Uterus (tissue), 2 donors: ENCODE data around the gene TRIM45.

Experiments
- POLR2A ChIP-seq, 2 donors: fragments of 450-650 bp; IDR thresholded peaks; one replicate each; pipeline ENCODE4 v1.6.1; 2016; ENCODE audit warnings: antibody characterized with exemption in 2 of 2, mild to moderate bottlenecking in 1 of 2, moderate library complexity in 1 of 2
- TF ChIP-seq, protein P1 (sequence below), 4 experiments: fragments of 200-600 bp in 2 of 4; fragments of 450-650 bp in 2 of 4; sonication (generic) in 2 of 4; IDR thresholded peaks; one replicate each; pipeline ENCODE4 v1.5.1; 2016 to 2019; ENCODE audit warnings: antibody characterized with exemption in 4 of 4, mild to moderate bottlenecking in 2 of 4, moderate library complexity in 1 of 4

DNA sequence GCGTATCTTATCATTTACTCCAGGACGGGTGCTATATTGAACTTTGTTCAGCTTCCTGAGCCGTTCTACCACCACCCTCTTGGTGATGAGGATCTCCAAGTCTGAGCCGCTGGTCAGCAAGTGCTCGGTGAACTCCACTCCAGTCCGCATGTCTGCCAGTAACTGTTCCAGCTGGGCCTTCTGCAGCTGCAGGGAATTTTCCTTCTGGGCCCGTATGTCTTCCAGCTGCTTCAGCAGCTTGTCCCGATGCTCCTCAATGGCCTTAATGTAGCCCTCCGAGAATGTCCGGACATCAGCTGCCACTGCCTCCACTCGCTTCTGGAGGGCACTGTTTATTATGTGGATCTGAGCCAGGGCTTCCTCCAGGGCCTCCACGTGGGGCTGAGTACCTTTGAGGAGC is 3.4 kb downstream of the TRIM45 start:
- TF ChIP-seq, protein P1, sequence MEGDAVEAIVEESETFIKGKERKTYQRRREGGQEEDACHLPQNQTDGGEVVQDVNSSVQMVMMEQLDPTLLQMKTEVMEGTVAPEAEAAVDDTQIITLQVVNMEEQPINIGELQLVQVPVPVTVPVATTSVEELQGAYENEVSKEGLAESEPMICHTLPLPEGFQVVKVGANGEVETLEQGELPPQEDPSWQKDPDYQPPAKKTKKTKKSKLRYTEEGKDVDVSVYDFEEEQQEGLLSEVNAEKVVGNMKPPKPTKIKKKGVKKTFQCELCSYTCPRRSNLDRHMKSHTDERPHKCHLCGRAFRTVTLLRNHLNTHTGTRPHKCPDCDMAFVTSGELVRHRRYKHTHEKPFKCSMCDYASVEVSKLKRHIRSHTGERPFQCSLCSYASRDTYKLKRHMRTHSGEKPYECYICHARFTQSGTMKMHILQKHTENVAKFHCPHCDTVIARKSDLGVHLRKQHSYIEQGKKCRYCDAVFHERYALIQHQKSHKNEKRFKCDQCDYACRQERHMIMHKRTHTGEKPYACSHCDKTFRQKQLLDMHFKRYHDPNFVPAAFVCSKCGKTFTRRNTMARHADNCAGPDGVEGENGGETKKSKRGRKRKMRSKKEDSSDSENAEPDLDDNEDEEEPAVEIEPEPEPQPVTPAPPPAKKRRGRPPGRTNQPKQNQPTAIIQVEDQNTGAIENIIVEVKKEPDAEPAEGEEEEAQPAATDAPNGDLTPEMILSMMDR (IDR thresholded peaks at IDR 0.05) = no peak
- TF ChIP-seq POLR2A (IDR thresholded peaks at IDR 0.05) = no peak
